Keratinocyte (primary cell): Measurements from ENCODE around the gene TMEM123.

ENCODE experiments used
- EZH2 ChIP-seq: IDR thresholded peaks from one replicate; pipeline ENCODE4 v1.6.1; 2012; ENCODE audit warnings: inconsistent platforms, mild to moderate bottlenecking, low read length, moderate library complexity
- TF ChIP-seq, protein P1 (sequence below), 3 experiments: IDR thresholded peaks in 1 of 3; conservative IDR thresholded peaks in 1 of 3; optimal IDR thresholded peaks in 1 of 3; 2 replicates in 2 of 3; 3 replicates in 1 of 3; pipeline versions ENCODE3 to v1.5.1; 2011; ENCODE audit warnings: low read length in 3 of 3, mild to moderate bottlenecking in 3 of 3, moderate library complexity in 2 of 3, control low read depth in 1 of 3, inconsistent platforms in 1 of 3; ENCODE audit not compliant: insufficient read depth in 2 of 3; ENCODE audit errors: extremely low read depth in 1 of 3

DNA sequence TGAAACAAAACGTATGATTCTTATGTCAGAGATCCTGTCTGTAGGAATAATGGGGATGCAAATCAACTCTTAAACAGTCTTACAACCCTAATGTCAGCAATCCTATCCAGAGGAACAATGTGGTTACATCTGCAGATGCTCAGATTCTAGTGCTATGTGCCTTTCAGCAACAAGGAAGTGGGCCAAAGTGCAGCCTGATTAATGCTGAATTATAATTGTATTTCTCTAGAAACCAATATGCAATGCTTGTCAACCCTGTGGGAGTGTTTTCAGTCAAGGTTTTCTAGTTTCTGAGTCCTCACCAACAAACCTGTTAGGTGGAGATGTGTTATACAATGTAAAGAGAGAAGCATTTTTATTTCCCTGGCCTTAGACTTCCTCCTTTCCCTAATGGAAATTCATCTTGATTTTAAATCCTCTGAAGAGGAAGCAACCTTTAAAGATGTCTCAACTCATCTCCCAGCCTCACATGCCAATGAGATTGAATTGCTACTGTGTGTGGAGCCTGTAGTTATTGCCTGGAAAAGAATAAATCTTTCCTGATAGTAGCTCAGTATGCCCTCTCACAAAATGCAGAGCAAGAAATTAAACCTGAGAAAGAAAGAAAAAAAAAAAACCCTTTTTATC lies 26.2 kb upstream of the TMEM123 start:
- TF ChIP-seq, protein P1, sequence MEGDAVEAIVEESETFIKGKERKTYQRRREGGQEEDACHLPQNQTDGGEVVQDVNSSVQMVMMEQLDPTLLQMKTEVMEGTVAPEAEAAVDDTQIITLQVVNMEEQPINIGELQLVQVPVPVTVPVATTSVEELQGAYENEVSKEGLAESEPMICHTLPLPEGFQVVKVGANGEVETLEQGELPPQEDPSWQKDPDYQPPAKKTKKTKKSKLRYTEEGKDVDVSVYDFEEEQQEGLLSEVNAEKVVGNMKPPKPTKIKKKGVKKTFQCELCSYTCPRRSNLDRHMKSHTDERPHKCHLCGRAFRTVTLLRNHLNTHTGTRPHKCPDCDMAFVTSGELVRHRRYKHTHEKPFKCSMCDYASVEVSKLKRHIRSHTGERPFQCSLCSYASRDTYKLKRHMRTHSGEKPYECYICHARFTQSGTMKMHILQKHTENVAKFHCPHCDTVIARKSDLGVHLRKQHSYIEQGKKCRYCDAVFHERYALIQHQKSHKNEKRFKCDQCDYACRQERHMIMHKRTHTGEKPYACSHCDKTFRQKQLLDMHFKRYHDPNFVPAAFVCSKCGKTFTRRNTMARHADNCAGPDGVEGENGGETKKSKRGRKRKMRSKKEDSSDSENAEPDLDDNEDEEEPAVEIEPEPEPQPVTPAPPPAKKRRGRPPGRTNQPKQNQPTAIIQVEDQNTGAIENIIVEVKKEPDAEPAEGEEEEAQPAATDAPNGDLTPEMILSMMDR (optimal IDR thresholded peaks at IDR 0.05 in 1 of 3, IDR thresholded peaks at IDR 0.05 in 1 of 3, conservative IDR thresholded peaks at IDR 0.05 in 1 of 3; ENCODE audit: extremely low read depth in 1 of 3, insufficient read depth in 2 of 3, low read length in 3 of 3), result no peak
- TF ChIP-seq EZH2, result no peak
